RWPE1 (cell line): ENCODE results near the gene HHAT.

Experiments
- CTCF ChIA-PET: fragments of 350-600 bp; sonication (Branson Sonifier 250); formaldehyde crosslinking; extraction: SDS; loops from one replicate; lab custom pipeline; 2021; lab: Yijun Ruan, JAX
- POLR2A ChIA-PET: fragments of 400-600 bp; formaldehyde crosslinking; extraction: SDS; loops from one replicate; lab custom pipeline; 2020; ENCODE audit warnings: antibody characterized with exemption; ENCODE audit not compliant: low non-redundant PET; lab: Yijun Ruan, JAX
- DNase-seq: peaks from one replicate; pipeline ENCODE4 v3.0.0; 2012; ENCODE audit warnings: low spot score
- H3K27ac ChIP-seq: fragments of 450-650 bp; 2 replicates; pipeline ENCODE4 v1.5.1; 2017
- CTCF ChIP-seq: fragments of 450-650 bp; conservative IDR thresholded peaks from 2 replicates; pipeline ENCODE4 v1.5.1; 2017; ENCODE audit warnings: low read depth, mild to moderate bottlenecking

The HHAT gene

GRCh38 chr1:210360852-210361477, 32.3 kb downstream of the HHAT start:
- no peak overlapping the region for H3K27ac ChIP-seq
- TF ChIP-seq CTCF: peak; percentile 80
- ChIA-PET POLR2A (no interaction called here), CTCF (interaction anchor here (0.6 to 1.3 kb wide), 15 partner anchors 9 to 1240 kb away, joined by 3 to 11 read pairs (median 5); no protein-coding TSS in a partner anchor)
- peak; percentile 56 for DNase-seq

GRCh38 chr1:210361665-210362064, 33.0 kb downstream of the HHAT start:
- no peak for TF ChIP-seq CTCF
- ChIA-PET POLR2A (no interaction called here), CTCF (interaction anchor here (0.6 to 1.6 kb wide), 9 partner anchors 9 to 588 kb away, joined by 3 to 8 read pairs (median 4); partner anchors contain the start of gene HHAT)
- no peak overlapping the region for H3K27ac ChIP-seq
- DNase-seq: no peak

GRCh38 chr1:210362526-210362925, 33.8 kb downstream of the HHAT start:
- no peak for DNase-seq
- TF ChIP-seq CTCF: no peak
- CTCF ChIA-PET: interaction anchor here (0.7 to 1.6 kb wide), 3 partner anchors 11 to 1708 kb away, joined by 4 read pairs; no protein-coding TSS in a partner anchor
- no peak overlapping the region for H3K27ac ChIP-seq
- POLR2A ChIA-PET: no interaction called here

DNA sequence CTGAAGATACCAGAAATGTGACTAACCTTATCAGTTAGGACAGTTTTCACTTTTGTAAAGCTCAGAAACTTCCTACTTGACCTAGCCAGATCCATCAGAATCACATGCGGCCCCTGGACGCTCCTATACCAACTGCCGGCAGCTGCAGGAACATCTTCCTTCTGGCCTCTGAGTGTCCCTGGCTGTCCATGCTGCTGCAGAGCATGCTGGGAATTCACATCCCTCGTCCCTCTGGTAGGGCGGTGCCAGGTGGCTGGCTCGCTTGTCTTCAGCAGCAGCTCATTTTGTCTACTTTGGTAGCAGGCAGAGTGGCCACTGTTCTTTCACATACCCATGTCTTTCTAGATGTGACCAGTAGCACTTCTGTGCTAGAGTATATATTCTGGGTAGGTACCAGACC, 34.4 kb downstream of the HHAT start:
- POLR2A ChIA-PET: no interaction called here
- TF ChIP-seq CTCF: no peak
- no peak for DNase-seq
- no peak overlapping the region for H3K27ac ChIP-seq
- CTCF ChIA-PET: interaction anchor here (1.6 kb wide), 1 partner anchor 10 kb away, joined by 4 read pairs; no protein-coding TSS in a partner anchor

GRCh38 chr1:210364479-210364878, 35.8 kb downstream of the HHAT start:
- no peak for DNase-seq
- POLR2A ChIA-PET: no interaction called here
- CTCF ChIA-PET: interaction anchor here (0.7 to 1.0 kb wide), 2 partner anchors 10 to 37 kb away, joined by 3 to 5 read pairs; no protein-coding TSS in a partner anchor

DNA sequence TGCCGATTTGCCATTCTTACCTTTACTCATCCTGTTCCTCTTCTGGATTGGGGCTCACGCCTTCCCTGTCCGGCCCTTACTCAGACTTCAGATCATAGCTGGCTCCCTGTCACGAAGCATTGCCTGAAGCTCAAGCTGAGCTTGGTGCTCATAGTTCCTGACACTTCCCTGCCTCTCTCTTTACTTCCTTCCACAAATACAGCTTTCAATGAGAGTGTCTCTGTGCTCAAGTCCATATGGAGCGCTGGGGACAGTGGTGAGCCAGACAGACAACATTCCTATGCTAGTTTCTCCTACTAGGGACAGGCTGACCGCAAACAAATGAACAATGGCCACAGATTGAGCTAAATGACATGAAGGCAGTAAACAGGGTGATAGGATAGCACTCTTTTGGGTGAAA, 38.1 kb downstream of the HHAT start:
- no peak for DNase-seq
- CTCF ChIA-PET: no interaction called here
- POLR2A ChIA-PET: no interaction called here
- no peak overlapping the region for H3K27ac ChIP-seq
- no peak for TF ChIP-seq CTCF

More at GRCh38 chr1:210364479-210364878, 35.8 kb downstream of the HHAT start:
- TF ChIP-seq CTCF: no peak
- H3K27ac ChIP-seq: no peak overlapping the region; the same call in 1 of the 2 replicates
